ENCODE data around the gene NOP14.

Gene NOP14

DNA sequence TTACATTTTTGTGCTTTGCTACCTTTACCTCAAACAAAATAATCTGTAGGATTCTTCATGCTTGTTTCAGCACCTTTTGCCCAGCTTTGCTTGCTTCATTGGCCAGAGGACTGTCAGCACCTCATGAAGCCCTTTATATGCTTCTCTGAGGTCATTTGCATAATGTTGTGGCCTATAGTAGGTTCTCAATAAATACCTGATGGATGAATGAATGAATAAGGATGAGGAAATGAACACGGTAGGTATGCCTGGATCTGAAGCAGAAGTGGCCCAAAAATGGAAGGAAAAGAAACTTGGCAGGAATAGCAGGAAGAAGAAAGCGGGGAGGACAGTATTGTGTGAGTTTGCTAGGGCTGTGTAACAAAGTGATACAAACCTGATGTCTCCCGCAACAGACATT lies 8.1 kb upstream of the NOP14 start:
- H3K27ac ChIP-seq (ENCODE audit: low read length): no peak overlapping the region
- no peaks in the 10 kb centered on the region for H3K4me1 ChIP-seq (ENCODE audit: insufficient read depth, low read length)
- no peak overlapping the region for H3K4me2 ChIP-seq (ENCODE audit: insufficient read depth, low read length)
- no peak overlapping the region for H3K9ac ChIP-seq (ENCODE audit: low read depth, low read length)
- no peaks in the 10 kb centered on the region for H4K20me1 ChIP-seq (ENCODE audit: insufficient read depth, low read length)
- TF ChIP-seq EZH2 (IDR thresholded peaks at IDR 0.05; ENCODE audit: borderline replicate concordance, low read depth, low read length, severe bottlenecking): no peak
- TF ChIP-seq, protein P1, sequence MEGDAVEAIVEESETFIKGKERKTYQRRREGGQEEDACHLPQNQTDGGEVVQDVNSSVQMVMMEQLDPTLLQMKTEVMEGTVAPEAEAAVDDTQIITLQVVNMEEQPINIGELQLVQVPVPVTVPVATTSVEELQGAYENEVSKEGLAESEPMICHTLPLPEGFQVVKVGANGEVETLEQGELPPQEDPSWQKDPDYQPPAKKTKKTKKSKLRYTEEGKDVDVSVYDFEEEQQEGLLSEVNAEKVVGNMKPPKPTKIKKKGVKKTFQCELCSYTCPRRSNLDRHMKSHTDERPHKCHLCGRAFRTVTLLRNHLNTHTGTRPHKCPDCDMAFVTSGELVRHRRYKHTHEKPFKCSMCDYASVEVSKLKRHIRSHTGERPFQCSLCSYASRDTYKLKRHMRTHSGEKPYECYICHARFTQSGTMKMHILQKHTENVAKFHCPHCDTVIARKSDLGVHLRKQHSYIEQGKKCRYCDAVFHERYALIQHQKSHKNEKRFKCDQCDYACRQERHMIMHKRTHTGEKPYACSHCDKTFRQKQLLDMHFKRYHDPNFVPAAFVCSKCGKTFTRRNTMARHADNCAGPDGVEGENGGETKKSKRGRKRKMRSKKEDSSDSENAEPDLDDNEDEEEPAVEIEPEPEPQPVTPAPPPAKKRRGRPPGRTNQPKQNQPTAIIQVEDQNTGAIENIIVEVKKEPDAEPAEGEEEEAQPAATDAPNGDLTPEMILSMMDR (IDR thresholded peaks at IDR 0.05; ENCODE audit: borderline replicate concordance, extremely low read depth, low read length, poor library complexity, severe bottlenecking): no peak
- H3K9me3 ChIP-seq (ENCODE audit: insufficient read depth, low read length, severe bottlenecking): no peaks in the 10 kb centered on the region
- H3K4me3 ChIP-seq (ENCODE audit: low read depth in 1 of 2, low read length in 2 of 2): no peak overlapping the region
- H3K36me3 ChIP-seq (ENCODE audit: insufficient read depth, low read length): no peaks in the 10 kb centered on the region
- no peak for ATAC-seq (ENCODE audit: insufficient read depth, low read depth)
- H3K79me2 ChIP-seq (ENCODE audit: insufficient read depth, low read length): no peaks in the 10 kb centered on the region
- no peak overlapping the region for H2AFZ ChIP-seq (ENCODE audit: low read depth, low read length)
- no peaks in the 10 kb centered on the region for H3K27me3 ChIP-seq (ENCODE audit: insufficient read depth, low read length, poor library complexity)
- DNase-seq: no peak

- Histone ChIP-seq H3K4me2 (ENCODE audit: insufficient read depth, low read length) (no peak overlapping the region), H3K27ac (ENCODE audit: low read length) (no peak overlapping the region), H3K36me3 (ENCODE audit: insufficient read depth, low read length) (peaks cover 7% of the 10 kb centered on the region; the same call in 1 of the 2 replicates), H3K79me2 (ENCODE audit: insufficient read depth, low read length) (peaks cover 10% of the 10 kb centered on the region), H3K9me3 (ENCODE audit: insufficient read depth, low read length, severe bottlenecking) (no peaks in the 10 kb centered on the region), H3K27me3 (ENCODE audit: insufficient read depth, low read length, poor library complexity) (no peaks in the 10 kb centered on the region), H3K4me3 (ENCODE audit: low read depth in 1 of 2, low read length in 2 of 2) (no peak overlapping the region), H4K20me1 (ENCODE audit: insufficient read depth, low read length) (no peaks in the 10 kb centered on the region), H2AFZ (ENCODE audit: low read depth, low read length) (no peak overlapping the region), H3K4me1 (ENCODE audit: insufficient read depth, low read length) (peaks cover 14% of the 10 kb centered on the region), H3K9ac (ENCODE audit: low read depth, low read length) (no peak overlapping the region)
- ATAC-seq (ENCODE audit: insufficient read depth, low read depth) (no peak), DNase-seq (no peak)
- TF ChIP-seq, protein P1 (IDR thresholded peaks at IDR 0.05; ENCODE audit: borderline replicate concordance, extremely low read depth, low read length, poor library complexity, severe bottlenecking): no peak
- no peak for TF ChIP-seq EZH2 (IDR thresholded peaks at IDR 0.05; ENCODE audit: borderline replicate concordance, low read depth, low read length, severe bottlenecking)
These were observed 5.2 kb upstream of the NOP14 start for GRCh38 chr4:2968381-2968780.

DNA sequence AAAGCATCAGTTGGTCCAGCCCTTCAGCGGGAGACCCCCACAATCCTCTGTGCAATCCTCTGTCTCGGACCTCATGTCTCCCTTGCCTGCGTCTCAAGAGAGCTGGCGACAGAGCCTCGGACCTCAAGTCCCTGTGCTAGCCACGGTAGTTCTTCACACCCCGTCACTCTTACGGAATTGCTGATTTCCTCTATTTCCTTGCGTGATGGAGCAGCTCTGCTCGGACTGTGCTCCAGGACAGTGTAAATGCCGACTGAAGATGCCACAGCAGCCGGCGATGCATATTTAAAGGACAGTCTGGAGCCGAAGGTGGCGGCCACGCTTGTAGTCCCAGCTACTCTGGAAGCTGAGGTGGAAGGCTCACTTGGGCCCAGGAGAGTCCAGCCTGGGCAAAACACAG lies 2.1 kb upstream of the NOP14 start:
- H3K36me3 ChIP-seq (ENCODE audit: insufficient read depth, low read length): peaks cover 7% of the 10 kb centered on the region
- H3K4me2 ChIP-seq (ENCODE audit: insufficient read depth, low read length): peak overlapping the region; percentile 82; the same call in 1 of the 2 replicates
- peaks cover 29% of the 10 kb centered on the region for H3K4me1 ChIP-seq (ENCODE audit: insufficient read depth, low read length)
- H3K79me2 ChIP-seq (ENCODE audit: insufficient read depth, low read length): peaks cover 33% of the 10 kb centered on the region
- H4K20me1 ChIP-seq (ENCODE audit: insufficient read depth, low read length): peaks cover 13% of the 10 kb centered on the region
- H3K4me3 ChIP-seq (ENCODE audit: low read depth in 1 of 2, low read length in 2 of 2): no peak overlapping the region; a peak in 1 of 4 replicates
- TF ChIP-seq, protein P1 (IDR thresholded peaks at IDR 0.05; ENCODE audit: borderline replicate concordance, extremely low read depth, low read length, poor library complexity, severe bottlenecking): no peak
- TF ChIP-seq EZH2 (IDR thresholded peaks at IDR 0.05; ENCODE audit: borderline replicate concordance, low read depth, low read length, severe bottlenecking): no peak
- H3K9me3 ChIP-seq (ENCODE audit: insufficient read depth, low read length, severe bottlenecking): no peaks in the 10 kb centered on the region
- H3K27ac ChIP-seq (ENCODE audit: low read length): no peak overlapping the region
- H3K27me3 ChIP-seq (ENCODE audit: insufficient read depth, low read length, poor library complexity): no peaks in the 10 kb centered on the region
- DNase-seq (no peak), ATAC-seq (ENCODE audit: insufficient read depth, low read depth) (no peak)
- H3K9ac ChIP-seq (ENCODE audit: low read depth, low read length): no peak overlapping the region
- no peak overlapping the region for H2AFZ ChIP-seq (ENCODE audit: low read depth, low read length)
